Activated T-cell treated with anti-CD3 and anti-CD28 coated beads, Interleukin-2, amount 50 U/mL, for 4 hours (primary cell): ENCODE data around the gene F12. TPM values are rescaled to one million over a fixed set of nuclear protein-coding genes. Genes with fewer than 3 reads are reported as not detected.

Source experiments
- ATAC-seq, 2 donors: fragments of 200-7000 bp; cut with Tn5 transposase; one replicate each; pipeline ENCODE4 v1.10.0; 2021
- DNase-seq: peaks from one replicate; pipeline ENCODE4 v3.0.0-alpha.2; 2020
- H3K27me3 Mint-ChIP-seq: one replicate; pipeline ENCODE4 v1.8.0; 2021; ENCODE audit warnings: low read depth, mixed read lengths
- H3K36me3 Mint-ChIP-seq: one replicate; pipeline ENCODE4 v1.8.0; 2022; ENCODE audit warnings: mixed read lengths; ENCODE audit not compliant: insufficient read depth
- H3K4me1 Mint-ChIP-seq: one replicate; pipeline ENCODE4 v1.8.0; 2021; ENCODE audit warnings: low read depth, mixed read lengths
- H3K4me3 Mint-ChIP-seq: one replicate; pipeline ENCODE4 v1.8.0; 2021; ENCODE audit warnings: mild to moderate bottlenecking, moderate library complexity, mixed read lengths
- H3K9me3 Mint-ChIP-seq: one replicate; pipeline ENCODE4 v1.8.0; 2021; ENCODE audit warnings: mixed read lengths
- total RNA-seq, 3 donors: library from RNA; stranded (reverse); gene quantifications; one replicate each; pipeline ENCODE4 v1.2.1, GENCODE V29; 2021

The F12 gene
- total RNA-seq, 3 donors from 2014 or later: 1.7 to 5.7 (median 3.1) TPM

DNA sequence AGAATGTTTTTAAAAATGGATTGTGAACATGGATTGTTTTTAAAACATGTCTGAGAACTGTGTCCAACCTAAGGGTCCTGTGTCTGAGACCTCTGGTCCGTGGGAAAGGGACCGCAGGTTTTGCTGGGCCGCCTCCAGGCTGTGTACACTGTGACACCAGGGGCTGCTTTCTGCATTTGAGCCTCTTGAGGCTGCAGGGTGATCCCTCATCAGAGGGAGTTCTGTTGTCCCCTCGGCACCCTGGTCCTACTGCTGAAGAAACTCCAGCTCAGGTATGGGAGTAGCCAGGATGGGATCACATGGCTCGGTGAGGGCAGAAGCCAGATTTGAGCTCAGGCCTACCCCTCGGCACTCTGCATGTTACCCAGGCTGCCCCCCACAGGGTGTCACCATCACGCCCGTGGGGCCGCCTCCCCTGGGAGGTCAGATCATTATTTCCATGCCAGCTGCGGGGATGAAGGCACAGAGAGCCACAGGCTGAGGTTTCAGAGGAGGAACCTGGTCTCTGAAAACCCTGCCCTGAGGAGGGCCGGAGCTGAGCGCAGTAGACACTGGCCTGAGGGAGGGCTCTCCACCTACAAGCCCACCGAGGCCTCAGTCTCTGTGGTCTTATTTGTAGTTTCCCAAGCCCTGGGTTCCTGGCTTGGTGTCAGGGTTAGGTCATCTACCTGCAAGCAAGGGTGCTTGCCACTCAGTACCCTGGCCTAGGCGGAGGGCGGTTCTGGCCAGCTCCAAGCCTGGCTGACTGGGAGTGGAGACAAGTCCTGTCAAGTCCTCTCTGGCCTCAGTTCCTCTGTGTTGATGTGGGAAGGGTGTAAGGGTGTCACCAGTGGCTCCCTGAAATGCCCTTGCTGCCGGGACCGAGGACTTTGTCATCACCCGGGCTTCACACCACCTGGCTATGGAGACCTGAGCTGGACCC lies 40.0 kb upstream of the F12 start:
- H3K4me3 Mint-ChIP-seq: no peak overlapping the region
- no peaks in the 10 kb centered on the region for H3K27me3 Mint-ChIP-seq
- no peaks in the 10 kb centered on the region for H3K36me3 Mint-ChIP-seq
- peaks cover 50% of the 10 kb centered on the region for H3K4me1 Mint-ChIP-seq
- no peak for ATAC-seq
- H3K9me3 Mint-ChIP-seq: no peaks in the 10 kb centered on the region
- no peak for DNase-seq

DNA sequence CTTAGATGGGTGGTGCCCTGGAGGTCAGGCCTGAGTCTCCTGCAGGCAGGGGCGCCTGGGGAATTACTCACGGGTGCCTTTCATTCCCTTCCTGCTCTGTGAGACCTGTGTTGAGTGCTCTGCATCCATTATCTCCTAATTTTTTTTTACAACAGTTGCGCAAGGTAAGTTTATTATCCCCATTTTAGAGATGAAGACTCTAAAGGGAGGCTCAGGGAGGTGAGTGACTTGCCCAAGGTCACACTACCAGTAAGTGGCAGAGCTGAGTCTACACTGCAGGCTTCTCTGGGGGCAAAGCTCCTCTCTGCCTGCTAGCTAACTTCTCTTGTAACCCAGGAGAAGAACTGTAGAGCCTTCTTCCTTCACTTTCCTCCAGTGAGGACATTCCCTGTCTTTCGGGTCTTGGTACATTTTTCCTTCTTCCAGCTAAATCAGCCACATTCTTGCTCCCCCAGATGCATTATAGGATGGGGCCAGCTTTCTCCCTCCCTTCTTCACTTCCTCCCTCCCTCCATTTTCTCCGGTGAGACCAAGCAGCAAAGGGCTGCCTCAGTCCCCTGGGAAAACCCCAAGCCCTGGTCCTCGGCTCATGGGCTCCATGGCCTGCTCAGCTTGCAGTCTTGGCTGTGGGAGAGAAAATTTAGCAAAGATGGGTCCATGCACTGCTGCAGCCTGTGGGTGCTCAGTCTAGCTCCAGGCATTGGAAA lies 39.0 kb upstream of the F12 start:
- Mint-ChIP-seq H3K27me3 (no peaks in the 10 kb centered on the region), H3K9me3 (no peaks in the 10 kb centered on the region), H3K36me3 (no peaks in the 10 kb centered on the region), H3K4me1 (peaks cover 49% of the 10 kb centered on the region), H3K4me3 (peak overlapping the region; percentile 56)
- no peak for DNase-seq
- ATAC-seq: no peak

DNA sequence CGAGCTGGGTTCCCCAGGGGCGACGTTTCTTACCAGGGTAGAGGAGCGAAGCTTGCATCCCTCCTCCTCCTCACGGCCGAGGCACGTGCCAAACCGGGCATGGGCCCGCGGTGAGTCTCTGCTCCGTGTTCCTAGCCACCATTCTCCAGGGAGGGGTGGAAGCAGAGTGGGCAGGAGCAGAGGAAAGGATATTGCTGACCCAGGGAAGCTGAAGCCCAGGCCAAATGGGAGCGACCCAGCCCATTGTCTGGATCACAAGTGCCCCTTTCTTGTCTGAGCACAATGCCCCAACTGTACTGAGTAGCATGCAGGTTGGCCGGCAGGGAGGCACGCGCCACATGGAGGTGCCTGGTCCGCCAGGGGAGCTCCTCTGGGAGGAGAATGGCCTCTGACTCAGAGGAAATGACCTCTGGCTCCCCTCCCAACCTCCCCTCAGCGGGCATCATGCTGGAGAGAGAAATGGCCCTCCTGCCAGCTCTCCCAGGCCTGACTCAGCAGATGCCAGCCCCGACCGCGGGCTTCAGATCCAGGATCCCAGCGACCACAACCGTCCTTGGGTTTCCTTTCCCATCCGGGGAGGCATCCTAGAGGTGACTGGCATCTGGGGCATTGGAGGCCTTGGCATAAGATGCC lies 38.4 kb upstream of the F12 start:
- H3K9me3 Mint-ChIP-seq: no peaks in the 10 kb centered on the region
- peaks cover 46% of the 10 kb centered on the region for H3K4me1 Mint-ChIP-seq
- no peaks in the 10 kb centered on the region for H3K36me3 Mint-ChIP-seq
- H3K27me3 Mint-ChIP-seq: no peaks in the 10 kb centered on the region
- peak in 1 of 2 donors; percentile 2 for ATAC-seq
- peak overlapping the region; percentile 56 for H3K4me3 Mint-ChIP-seq
- DNase-seq: no peak

- ATAC-seq (peak; percentile 36 to 42), DNase-seq (peak; percentile 58)
- H3K9me3 Mint-ChIP-seq: no peaks in the 10 kb centered on the region
- H3K4me1 Mint-ChIP-seq: peaks cover 48% of the 10 kb centered on the region
- H3K27me3 Mint-ChIP-seq: no peaks in the 10 kb centered on the region
- H3K36me3 Mint-ChIP-seq: peaks cover 2% of the 10 kb centered on the region
- H3K4me3 Mint-ChIP-seq: no peak overlapping the region
These were observed 37.8 kb upstream of the F12 start for GRCh38 chr5:177447066-177447610.

DNA sequence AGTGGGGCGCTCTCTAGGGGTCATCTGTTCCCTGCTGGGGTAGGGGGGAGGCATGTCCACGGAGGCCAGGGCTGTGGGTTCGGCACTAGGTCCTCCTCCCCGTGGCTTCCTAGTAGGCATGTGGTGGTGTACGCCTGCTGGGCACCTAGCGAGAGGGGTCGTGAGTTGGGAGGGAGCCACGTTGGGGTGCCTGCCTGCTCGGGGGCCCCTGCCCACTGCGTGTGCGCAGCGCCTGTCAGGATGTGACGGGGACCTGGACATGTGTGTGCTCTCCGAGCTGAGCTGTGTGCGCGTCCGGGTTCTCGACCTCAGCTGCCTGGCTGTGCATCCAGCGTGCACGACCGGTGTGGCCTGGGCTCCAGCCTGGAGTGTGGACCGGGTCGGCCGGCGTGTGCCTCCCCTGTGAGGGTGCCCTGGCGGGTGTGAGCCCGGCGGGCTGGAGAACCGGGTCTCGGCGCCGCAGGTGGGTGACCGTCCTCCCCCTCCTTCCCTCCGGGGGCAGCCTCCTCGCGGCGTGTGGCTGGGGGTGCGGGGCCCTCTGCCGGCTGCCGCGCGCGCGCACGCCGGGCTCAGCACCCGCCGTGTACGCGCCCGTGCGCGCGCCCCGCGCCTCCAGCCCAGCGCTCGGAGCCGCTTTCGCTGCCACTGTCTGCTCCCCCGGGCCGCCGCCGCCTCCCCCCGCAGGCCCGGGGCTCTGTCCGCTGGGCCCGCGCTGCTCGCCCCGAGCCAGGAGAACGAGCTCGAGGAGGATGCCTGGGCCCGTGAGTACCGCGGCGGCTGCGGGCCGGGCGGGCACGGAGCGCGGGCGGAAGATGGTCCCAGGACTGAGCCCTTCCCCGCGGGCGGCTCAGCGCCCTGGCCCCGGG lies 37.1 kb upstream of the F12 start, which contains the start of gene PRR7:
Gene PRR7 (plus strand): TSS at position 615 of the 866 bp plus-strand sequence. CDS start 8,254 bp downstream, outside the sequence.
- H3K9me3 Mint-ChIP-seq: no peaks in the 10 kb centered on the region
- H3K36me3 Mint-ChIP-seq: peaks cover 6% of the 10 kb centered on the region
- no peaks in the 10 kb centered on the region for H3K27me3 Mint-ChIP-seq
- H3K4me1 Mint-ChIP-seq: peaks cover 48% of the 10 kb centered on the region
- peak; percentile 59 to 61 for ATAC-seq
- peak within 1 kb of the TSS; percentile 79 for H3K4me3 Mint-ChIP-seq
- peak; percentile 68 for DNase-seq

GRCh38 chr5:177445917-177446199 lies 36.5 kb upstream of the F12 start:
- Mint-ChIP-seq H3K9me3 (no peaks in the 10 kb centered on the region), H3K4me3 (peak overlapping the region; percentile 79), H3K36me3 (peaks cover 6% of the 10 kb centered on the region), H3K4me1 (peaks cover 48% of the 10 kb centered on the region), H3K27me3 (no peaks in the 10 kb centered on the region)
- DNase-seq (no peak), ATAC-seq (no peak)

- Mint-ChIP-seq H3K9me3 (no peaks in the 10 kb centered on the region), H3K4me3 (peak overlapping the region; percentile 79), H3K4me1 (peaks cover 52% of the 10 kb centered on the region), H3K27me3 (no peaks in the 10 kb centered on the region), H3K36me3 (peaks cover 6% of the 10 kb centered on the region)
- ATAC-seq (no peak), DNase-seq (no peak)
These were observed 35.9 kb upstream of the F12 start for GRCh38 chr5:177445052-177445916.

DNA sequence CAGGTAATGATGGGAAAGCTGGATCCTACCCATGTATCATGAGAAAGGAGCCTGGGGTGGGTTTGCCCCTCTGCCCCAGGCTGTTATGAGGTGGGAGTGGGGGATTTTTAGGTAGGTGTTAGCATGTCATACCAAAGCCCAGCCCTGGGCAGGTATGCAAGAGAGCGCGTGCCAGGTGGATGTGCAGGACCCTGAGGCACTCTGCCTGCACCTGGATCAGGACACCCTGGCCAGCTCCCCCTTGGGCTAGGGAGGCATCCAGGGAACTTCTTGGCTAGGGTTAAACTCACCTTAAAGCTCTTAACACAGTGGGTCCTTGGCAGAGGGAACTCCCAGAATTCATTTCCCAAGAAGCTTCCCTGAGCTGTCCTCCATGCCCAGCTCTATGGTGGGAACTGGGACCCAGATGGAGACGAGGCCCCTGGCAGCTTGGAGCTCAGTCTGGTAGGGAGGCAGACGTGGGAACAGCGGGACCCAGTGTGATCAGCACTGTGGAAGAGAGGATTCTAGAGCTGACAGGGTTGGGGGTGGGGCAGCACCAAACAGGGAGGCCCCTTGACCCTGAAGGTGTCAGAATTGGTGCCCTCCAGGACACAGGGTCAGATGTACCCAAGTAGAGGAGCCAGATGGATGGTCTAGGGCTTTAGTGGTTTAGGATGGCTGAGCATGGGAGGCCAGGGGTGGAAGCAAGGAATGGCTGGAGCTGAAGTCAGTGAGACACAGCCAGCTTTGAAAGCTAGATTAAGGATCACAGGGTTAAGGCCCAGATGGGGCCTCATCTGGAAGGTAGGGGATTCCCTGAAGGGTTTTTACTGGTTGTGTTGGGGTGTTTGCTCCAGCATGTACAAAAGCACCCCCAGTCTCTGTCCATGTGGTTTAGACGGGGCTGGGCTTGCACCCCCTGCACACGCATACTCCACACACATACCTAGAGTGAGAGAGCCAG lies 35.0 kb upstream of the F12 start:
- DNase-seq (no peak), ATAC-seq (no peak)
- H3K9me3 Mint-ChIP-seq: no peaks in the 10 kb centered on the region
- peak overlapping the region; percentile 58 for H3K4me3 Mint-ChIP-seq
- peaks cover 61% of the 10 kb centered on the region for H3K4me1 Mint-ChIP-seq
- no peaks in the 10 kb centered on the region for H3K27me3 Mint-ChIP-seq
- H3K36me3 Mint-ChIP-seq: peaks cover 12% of the 10 kb centered on the region

- Mint-ChIP-seq H3K4me1 (peaks cover 62% of the 10 kb centered on the region), H3K4me3 (no peak overlapping the region), H3K9me3 (no peaks in the 10 kb centered on the region), H3K36me3 (peaks cover 18% of the 10 kb centered on the region), H3K27me3 (no peaks in the 10 kb centered on the region)
- DNase-seq (no peak), ATAC-seq (no peak)
These were observed 34.0 kb upstream of the F12 start for GRCh38 chr5:177443144-177443983.

DNA sequence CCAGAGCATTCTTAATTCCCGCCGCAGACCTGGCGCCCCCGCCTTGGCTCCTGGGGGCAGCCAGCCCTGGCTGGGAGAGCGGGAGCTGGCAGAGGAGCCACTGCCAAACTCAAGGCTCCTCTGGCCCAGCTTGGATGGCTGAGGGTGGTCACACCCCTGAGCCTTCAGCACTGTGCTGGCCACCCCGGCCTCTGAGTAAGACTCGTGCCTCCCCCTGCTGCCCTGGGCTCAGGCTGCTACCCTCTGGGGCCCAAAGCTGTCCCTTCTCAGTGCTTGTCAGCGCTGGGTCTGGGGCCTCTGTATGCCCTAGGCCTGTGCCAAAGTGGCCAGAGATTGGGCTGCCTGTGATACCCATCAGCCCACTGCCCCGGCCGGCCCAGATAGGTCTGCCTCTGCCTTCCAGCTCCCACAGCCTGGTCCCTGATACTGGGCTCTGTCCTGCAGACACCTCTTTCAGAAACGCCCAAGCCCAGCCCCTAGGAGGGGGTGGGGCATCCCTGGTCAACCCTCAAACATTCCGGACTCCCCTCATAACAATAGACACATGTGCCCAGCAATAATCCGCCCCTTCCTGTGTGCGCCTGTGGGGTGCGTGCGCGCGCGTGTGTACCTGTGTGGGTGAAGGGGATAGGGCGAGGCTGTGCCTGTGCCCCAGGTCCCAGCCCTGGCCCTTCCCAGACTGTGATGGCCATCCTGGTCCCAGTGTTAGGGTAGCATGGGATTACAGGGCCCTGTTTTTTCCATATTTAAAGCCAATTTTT lies 32.9 kb upstream of the F12 start:
- H3K4me3 Mint-ChIP-seq: no peak overlapping the region
- no peak for ATAC-seq
- no peak for DNase-seq
- peaks cover 64% of the 10 kb centered on the region for H3K4me1 Mint-ChIP-seq
- H3K9me3 Mint-ChIP-seq: no peaks in the 10 kb centered on the region
- H3K36me3 Mint-ChIP-seq: peaks cover 26% of the 10 kb centered on the region
- no peaks in the 10 kb centered on the region for H3K27me3 Mint-ChIP-seq
